Skin epidermis (tissue), 12 donors: ENCODE measurements around the gene SNTN.
A peak's percentile ranks its signal among the peaks of the same experiment; 100 is the strongest.

Experiments used
- H3K27ac ChIP-seq, 21 experiments: fragments of 200-600 bp; sonication (generic) in 11 of 21; one replicate each; pipeline ENCODE4 v1.5.0; 2020; ENCODE audit warnings: mild to moderate bottlenecking in 3 of 21, inconsistent platforms in 2 of 21, moderate library complexity in 2 of 21
- H3K4me3 ChIP-seq, 7 experiments: fragments of 200-600 bp; sonication (generic) in 2 of 7; one replicate each; pipeline ENCODE4 v1.5.0; 2020; ENCODE audit warnings: inconsistent platforms in 2 of 7, mild to moderate bottlenecking in 2 of 7, moderate library complexity in 1 of 7

The SNTN gene

DNA sequence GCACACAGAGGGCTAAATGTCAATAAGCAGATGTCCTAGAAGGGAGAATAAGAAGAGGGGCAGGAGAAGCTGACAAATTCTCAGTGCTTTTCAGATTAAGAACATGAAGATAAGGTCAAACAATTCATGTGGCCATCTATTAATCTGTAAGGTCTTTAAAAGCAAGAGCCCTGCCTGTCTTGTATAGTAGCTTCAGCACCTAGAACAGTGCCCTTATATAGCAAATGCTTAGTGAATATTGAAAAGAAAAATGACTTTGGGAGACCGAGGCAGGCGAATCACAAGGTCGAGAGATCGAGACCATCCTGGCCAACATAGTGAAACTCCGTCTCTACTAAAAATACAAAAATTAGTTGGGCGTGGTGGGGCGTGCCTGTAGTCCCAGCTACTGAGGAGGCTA, 18.1 kb downstream of the SNTN start:
- no peak overlapping the region for H3K4me3 ChIP-seq
- H3K27ac ChIP-seq: no peak overlapping the region

DNA sequence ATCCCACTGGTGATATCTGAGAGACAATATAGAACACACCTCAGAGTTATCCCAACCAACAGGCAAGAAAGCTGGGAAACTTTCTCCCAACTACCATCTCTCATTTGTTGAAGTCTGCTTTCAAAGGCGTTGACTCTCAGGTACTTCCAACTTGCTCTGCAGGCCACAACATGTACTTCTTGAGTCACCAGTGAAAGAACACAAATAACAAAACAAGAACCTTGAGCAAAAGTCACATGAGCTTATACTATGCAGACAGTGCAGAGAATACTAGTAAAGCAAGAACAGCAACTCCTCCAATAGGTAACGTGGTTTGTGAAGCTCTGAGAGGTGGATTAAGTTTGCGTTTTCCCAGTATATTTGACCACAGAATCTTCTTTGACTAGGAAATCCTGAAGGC, 20.6 kb downstream of the SNTN start:
- Histone ChIP-seq H3K27ac (peak overlapping the region in 5 of 21 experiments; percentile 10 to 37 (median 24)), H3K4me3 (no peak overlapping the region)

DNA sequence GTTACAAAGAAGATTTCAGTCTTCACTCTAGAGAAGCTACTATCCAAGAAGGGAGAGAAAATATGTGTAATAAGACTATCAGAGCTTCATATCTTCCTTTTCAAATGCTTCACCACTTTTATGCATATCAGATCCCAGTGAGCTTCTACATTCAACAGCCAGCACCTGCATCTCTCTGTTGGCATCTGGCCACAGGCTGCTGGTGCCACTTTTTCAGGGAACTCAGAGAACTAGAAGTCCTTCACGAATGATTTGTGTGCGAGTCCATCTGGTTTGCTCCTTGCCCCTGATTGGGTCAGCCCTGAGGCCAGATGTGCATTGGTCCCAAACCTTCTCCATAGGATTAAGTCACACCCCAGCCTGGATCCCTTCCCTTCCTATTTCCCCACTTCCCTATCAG, 22.1 kb downstream of the SNTN start:
- Histone ChIP-seq H3K27ac (no peak overlapping the region), H3K4me3 (no peak overlapping the region)

DNA sequence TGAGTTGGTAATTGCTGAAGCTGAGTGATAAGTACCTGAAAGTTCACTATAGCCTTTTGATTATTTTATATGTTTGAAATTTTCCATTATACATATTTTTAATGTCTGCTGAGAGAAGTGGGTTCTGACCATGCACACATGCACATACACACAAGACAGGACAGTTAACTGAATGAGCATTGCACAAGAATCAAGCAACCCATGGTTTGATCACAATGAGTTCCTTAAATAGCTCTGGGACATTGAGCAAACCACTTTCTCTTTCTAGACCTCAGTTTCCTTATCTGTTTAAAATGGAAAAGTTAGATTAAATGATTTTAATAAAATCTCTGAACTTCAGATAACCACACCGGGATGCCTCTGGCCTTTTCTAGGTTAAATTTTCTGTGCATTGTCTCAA, 26.7 kb downstream of the SNTN start:
- Histone ChIP-seq H3K4me3 (no peak overlapping the region), H3K27ac (no peak overlapping the region)

DNA sequence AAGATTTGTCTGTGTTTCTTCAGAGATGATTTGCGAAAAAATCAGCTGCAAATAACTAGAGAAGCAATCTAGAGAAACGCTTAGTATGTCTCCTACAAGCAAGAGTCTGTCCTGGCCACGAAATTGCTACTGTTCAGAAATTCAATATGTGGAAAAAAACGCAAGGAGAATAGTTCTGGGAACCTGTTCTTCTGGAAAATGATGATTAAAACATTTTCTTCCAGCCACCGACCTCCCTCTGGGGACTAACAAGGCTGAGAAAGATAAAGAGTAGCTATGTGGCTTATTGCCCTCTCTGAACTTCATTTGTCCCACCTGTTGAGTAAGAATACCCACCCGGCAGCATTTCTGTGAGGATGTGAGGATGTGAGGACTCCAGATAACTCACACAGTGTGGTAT, 31.6 kb downstream of the SNTN start:
- Histone ChIP-seq H3K27ac (no peak overlapping the region), H3K4me3 (no peak overlapping the region)

DNA sequence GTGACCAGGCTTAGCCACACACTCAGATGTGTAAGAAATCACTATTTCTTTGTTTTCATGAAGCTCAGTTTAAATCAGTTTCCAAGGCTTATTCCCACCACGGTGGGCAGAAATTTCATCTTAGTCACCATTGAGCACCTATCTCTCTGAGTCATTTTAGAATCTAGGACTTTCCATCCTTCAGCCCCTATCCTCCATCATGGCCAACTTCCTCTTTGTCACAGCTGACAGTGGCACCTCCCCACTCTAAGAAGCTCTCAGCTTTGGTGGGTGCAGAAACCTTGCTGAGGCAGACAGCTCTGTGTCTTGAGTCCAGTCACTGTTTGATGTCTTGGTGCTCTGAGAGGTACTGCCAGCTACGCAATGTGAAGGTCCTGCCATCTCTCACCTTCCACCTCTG, 32.9 kb downstream of the SNTN start:
- no peak overlapping the region for H3K27ac ChIP-seq
- no peak overlapping the region for H3K4me3 ChIP-seq

DNA sequence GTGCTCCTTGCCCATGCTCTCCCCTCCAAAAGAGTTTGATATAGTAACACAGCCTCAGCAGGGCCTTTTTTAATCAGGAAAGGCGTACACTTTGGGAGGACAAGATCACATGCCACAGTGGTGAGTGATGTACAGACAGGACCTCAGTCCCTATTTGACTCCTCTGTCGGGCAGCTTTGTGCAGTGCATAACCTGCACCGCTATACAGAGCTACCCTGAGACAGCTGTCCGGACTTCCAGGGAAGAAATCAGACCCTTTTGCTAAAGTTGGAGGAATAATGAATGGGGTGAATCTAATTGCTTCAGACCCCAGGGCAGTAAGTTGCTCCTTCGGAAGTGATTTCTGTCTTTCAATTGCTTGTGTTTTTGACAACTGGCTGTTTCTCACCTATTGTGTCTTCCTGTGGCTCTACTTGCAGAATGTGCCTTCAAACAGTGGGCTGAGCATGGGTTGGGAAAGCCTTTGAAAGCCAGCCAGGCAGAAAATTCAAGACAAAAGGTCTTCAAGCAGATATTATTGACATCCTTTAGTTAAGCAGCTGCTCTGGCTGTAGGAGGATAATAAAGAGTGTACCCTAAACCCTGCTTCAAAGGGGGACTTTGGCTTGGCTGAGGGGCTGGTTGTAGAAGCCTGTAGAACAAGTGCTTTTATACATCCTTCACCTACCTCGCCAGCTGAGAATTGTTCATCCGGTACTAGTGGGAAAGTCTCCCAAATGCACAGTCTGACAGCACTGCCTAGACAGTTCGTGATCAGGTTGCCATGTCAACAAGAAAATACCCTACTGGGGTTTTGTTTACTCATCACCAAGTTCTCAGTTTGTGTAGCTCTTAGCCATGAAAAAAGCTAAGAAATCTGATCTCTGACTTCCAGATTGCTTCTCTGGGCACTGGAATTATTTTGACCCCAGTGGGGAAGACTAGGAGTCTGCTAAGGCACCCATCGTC, 35.1 kb downstream of the SNTN start:
- Histone ChIP-seq H3K4me3 (no peak overlapping the region), H3K27ac (no peak overlapping the region)

DNA sequence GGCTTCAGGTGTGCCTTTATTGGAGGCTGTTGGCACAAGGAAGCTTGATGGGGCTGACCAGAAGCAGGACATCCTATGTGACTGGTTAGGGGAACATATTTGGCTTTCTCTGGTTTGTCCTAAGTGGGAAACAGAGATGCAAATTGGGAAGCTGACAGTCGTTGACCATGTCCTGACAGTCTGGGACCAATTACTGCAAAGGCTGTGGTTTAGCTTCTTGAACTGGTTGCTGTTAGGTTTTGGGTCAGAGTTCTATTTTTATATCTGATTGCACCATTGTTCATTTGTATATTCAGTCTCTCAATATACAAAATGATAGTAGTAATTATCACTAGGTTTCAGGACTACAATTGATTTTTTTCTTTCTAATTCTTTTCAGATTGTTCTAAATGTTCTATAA, 36.8 kb downstream of the SNTN start:
- Histone ChIP-seq H3K4me3 (no peak overlapping the region), H3K27ac (no peak overlapping the region)

DNA sequence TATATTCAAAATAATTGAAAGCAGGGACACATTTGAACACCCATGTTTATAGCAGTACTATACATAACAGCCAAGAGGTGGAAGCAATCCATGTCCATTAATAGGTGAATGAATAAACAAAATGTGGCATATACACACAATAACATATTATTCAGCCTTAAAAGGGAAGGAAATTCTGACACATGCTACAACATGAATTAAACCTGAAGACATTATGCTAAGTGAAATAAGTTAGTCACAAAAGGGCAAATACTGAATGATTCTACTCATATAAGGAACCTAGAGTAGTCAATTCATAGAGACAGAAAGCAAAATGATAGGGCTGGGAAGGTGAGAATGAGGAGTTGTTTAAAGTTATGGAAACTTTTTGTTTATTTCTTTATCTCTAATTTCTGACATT, 40.9 kb downstream of the SNTN start:
- no peak overlapping the region for H3K27ac ChIP-seq
- H3K4me3 ChIP-seq: no peak overlapping the region

DNA sequence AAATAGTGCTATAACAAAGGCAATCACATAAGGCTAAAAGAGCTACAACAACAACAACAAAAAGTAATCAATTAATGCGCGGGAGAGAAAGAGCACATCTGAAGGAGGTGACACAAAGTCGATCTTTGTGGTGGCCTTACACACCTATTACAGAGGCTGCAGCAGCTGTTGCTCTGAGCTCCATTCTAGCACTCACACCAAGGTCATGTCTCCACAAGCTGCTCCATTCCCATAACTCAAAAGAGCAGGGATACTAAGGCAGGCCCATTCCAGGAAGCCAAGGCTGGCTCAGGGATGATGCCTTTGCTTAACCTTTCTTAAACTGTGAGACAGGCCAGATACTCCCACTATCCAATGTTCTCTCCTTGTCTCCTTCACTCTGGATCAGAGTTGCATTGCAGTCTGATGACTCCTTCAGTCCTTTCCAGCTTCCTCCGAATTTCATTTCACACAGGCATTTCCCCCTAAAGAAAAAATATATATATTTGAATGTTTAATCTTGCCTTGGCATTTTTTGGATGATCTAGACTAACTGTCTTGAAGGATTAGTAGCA, 52.7 kb downstream of the SNTN start:
- no peak overlapping the region for H3K27ac ChIP-seq
- no peak overlapping the region for H3K4me3 ChIP-seq

DNA sequence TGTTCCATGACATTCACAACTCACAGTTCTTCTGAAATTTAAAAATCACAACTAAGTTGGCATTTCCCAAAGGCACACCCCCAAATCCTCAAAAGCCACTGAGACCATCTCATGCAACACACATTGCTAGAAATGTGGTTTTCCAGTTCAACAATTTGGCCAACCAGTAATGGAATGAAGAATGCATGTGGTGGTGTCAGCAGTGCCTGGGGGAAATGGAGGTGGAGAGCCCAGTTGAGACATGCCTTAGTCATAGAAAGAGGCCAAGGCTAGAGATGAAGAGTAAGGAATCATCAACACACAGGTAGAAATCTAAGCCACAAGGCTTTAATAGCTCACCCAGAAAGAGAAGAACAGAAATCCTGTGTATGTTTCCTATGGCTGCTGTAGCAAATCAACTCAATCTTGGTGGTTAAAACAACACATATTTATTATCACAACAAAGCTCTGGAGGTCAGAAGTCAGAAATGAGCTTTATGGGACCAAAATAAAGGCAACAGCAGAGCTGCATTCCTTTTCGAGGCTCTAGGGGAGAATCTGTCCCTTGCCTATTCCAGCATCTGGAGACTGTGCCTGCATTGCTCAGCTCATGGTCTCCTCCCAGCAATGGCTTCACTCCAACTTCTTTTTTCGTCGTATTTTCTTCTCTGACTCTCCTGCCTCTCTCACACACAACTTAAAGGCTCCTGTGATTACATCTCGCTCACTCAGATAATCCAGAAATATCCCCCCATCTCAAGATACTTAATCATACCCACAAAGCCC, 54.0 kb downstream of the SNTN start:
- no peak overlapping the region for H3K27ac ChIP-seq
- no peak overlapping the region for H3K4me3 ChIP-seq

DNA sequence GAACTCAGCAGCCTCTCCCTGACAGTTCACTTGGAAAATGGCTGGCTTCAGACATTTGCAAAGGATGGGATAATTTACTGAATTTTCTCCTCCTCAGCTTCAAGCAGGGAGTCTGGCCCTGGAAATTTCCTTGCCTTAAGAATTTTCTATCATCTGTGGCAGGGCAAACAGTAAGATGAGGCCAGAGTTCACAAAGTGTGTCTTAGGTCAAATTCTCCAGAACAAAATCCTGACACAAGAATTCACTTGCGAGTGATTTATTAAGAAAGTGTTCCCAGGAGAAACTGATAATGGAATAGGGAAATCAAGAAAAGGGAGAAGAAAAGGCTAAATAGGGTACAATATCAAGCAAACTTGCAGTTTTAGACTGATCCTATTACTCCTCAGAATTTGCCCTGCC, 55.3 kb downstream of the SNTN start:
- H3K27ac ChIP-seq: no peak overlapping the region

DNA sequence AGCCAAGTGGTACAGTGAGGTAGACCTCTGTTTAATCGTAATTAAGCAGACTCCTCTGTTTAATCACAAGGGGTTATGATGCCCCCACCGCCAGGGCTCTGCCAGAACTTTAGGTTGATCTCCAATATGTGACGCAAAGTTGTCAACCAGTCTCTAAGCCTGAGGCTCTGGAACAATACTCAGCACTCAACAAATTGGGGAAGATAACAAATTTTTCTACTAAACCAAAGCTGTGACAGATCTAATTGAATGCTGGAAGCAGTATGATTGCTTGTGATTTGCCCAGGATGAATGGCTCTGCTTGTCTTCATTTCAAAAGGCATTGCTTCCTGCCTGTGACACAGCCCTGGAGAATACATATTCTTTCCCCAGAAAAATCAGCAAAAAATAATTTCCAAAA, 57.1 kb downstream of the SNTN start:
- Histone ChIP-seq H3K27ac (no peak overlapping the region), H3K4me3 (no peak overlapping the region)

More for the DNA sequence above, 55.3 kb downstream of the SNTN start:
- H3K4me3 ChIP-seq: no peak overlapping the region
